ENCODE data around the gene PLK2.

DNA sequence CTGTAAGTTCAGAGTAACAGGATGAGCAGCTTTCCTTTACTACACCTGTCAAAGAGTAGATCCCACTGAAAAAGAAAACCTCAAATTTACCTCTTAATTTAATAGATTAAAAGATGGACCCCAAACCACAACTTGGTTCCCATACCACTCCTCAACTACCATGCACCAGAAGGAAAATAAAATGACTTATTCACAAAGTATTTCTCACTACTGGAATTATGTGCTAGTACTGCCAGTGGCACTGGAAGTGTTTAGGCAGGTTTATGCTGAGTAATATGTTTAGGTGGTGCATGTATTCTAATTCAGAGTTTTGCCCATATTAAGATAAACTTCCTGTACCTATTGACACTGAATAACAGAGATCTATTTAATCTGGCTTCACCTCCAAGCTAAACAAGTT is 6.6 kb downstream of the PLK2 start:
- TF ChIP-seq, protein P1, sequence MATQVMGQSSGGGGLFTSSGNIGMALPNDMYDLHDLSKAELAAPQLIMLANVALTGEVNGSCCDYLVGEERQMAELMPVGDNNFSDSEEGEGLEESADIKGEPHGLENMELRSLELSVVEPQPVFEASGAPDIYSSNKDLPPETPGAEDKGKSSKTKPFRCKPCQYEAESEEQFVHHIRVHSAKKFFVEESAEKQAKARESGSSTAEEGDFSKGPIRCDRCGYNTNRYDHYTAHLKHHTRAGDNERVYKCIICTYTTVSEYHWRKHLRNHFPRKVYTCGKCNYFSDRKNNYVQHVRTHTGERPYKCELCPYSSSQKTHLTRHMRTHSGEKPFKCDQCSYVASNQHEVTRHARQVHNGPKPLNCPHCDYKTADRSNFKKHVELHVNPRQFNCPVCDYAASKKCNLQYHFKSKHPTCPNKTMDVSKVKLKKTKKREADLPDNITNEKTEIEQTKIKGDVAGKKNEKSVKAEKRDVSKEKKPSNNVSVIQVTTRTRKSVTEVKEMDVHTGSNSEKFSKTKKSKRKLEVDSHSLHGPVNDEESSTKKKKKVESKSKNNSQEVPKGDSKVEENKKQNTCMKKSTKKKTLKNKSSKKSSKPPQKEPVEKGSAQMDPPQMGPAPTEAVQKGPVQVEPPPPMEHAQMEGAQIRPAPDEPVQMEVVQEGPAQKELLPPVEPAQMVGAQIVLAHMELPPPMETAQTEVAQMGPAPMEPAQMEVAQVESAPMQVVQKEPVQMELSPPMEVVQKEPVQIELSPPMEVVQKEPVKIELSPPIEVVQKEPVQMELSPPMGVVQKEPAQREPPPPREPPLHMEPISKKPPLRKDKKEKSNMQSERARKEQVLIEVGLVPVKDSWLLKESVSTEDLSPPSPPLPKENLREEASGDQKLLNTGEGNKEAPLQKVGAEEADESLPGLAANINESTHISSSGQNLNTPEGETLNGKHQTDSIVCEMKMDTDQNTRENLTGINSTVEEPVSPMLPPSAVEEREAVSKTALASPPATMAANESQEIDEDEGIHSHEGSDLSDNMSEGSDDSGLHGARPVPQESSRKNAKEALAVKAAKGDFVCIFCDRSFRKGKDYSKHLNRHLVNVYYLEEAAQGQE (IDR thresholded peaks at IDR 0.05; ENCODE audit: insufficient read depth in 1 of 2, low read depth in 2 of 2, low read length in 2 of 2), result no peak
- no peak for TF ChIP-seq POLR2AphosphoS5 (IDR thresholded peaks at IDR 0.05; ENCODE audit: low read depth, low read length)
- TF ChIP-seq TAF1 (IDR thresholded peaks at IDR 0.05; ENCODE audit: borderline replicate concordance, insufficient read depth, low read length), result no peak
- no peak for TF ChIP-seq SIN3A (IDR thresholded peaks at IDR 0.05; ENCODE audit: borderline replicate concordance, insufficient read depth, low read length)
- TF ChIP-seq FOXP2 (optimal IDR thresholded peaks at IDR 0.05; ENCODE audit: borderline replicate concordance, extremely low read depth, extremely low read length, insufficient read depth), result no peak

Data from PFSK-1 (cell line).